OCI-LY3 (cell line): ENCODE measurements around the gene OSMR.

Experiments
- H2AFZ ChIP-seq: fragments of 200-600, 300-600 bp; shearing (Covaris generic); 2 replicates; pipeline ENCODE4 v1.6.0; 2014; ENCODE audit warnings: antibody characterized with exemption, low read depth, low read length
- H3K27ac ChIP-seq: fragments of 200-600, 300-600 bp; sonication (generic); 2 replicates; pipeline ENCODE4 v1.5.1; 2014; ENCODE audit warnings: mild to moderate bottlenecking, low read length, moderate library complexity, mixed read lengths
- H3K27me3 ChIP-seq: fragments of 200-600, 300-600 bp; sonication (generic); 2 replicates; pipeline ENCODE4 v1.6.1; 2014; ENCODE audit warnings: low read depth, low read length, mixed read lengths
- H3K36me3 ChIP-seq: fragments of 200-600, 300-600 bp; sonication (generic); replicated peaks from 2 replicates; pipeline ENCODE3; 2014; ENCODE audit warnings: low read depth, low read length, mixed read lengths
- H3K4me1 ChIP-seq: fragments of 300-600, 200-600 bp; sonication (generic); 2 replicates; pipeline ENCODE4 v1.6.1; 2014; ENCODE audit warnings: low read length, mixed read lengths
- H3K4me2 ChIP-seq: fragments of 200-600, 300-600 bp; sonication (generic); 2 replicates; pipeline ENCODE4 v1.6.1; 2014; ENCODE audit warnings: low read length, mixed read lengths
- H3K4me3 ChIP-seq: fragments of 300-600, 200-600 bp; sonication (generic); 2 replicates; pipeline ENCODE4 v1.5.1; 2014; ENCODE audit warnings: antibody characterized with exemption, mild to moderate bottlenecking, low read length, moderate library complexity
- H3K79me2 ChIP-seq: fragments of 300-600, 200-600 bp; shearing (Covaris generic); 2 replicates; pipeline ENCODE4 v1.6.1; 2014; ENCODE audit warnings: mild to moderate bottlenecking, low read length, mixed read lengths
- H3K9ac ChIP-seq: fragments of 300-600, 200-600 bp; shearing (Covaris generic); 2 replicates; pipeline ENCODE4 v1.6.0; 2014; ENCODE audit warnings: mild to moderate bottlenecking, low read length, moderate library complexity
- H3K9me3 ChIP-seq: fragments of 200-600, 300-600 bp; shearing (Covaris generic); 2 replicates; pipeline ENCODE4 v1.6.1; 2014; ENCODE audit warnings: low read length, mixed read lengths; ENCODE audit not compliant: insufficient read depth
- H4K20me1 ChIP-seq: fragments of 200-600, 300-600 bp; sonication (generic); 2 replicates; pipeline ENCODE4 v1.6.1; 2016; ENCODE audit warnings: low read length, mixed read lengths; ENCODE audit not compliant: insufficient read depth
- CTCF ChIP-seq: fragments of 200-600, 300-600 bp; sonication (generic); IDR thresholded peaks from 2 replicates; pipeline ENCODE4 v1.5.1; 2014; ENCODE audit warnings: antibody characterized with exemption, low read length, low read depth
- EZH2phosphoT487 ChIP-seq: fragments of 200-600 bp; shearing (Covaris generic); IDR thresholded peaks from 2 replicates; pipeline ENCODE4 v1.6.1; 2018; ENCODE audit warnings: antibody characterized with exemption, mixed run types, low read depth

The OSMR gene

GRCh38 chr5:38837416-38837815 is 8.4 kb upstream of the OSMR start:
- TF ChIP-seq EZH2phosphoT487, result no peak
- no peak for TF ChIP-seq CTCF
- Histone ChIP-seq H3K9me3 (no peaks in the 10 kb centered on the region), H2AFZ (no peak overlapping the region), H3K36me3 (no peaks in the 10 kb centered on the region), H3K79me2 (no peaks in the 10 kb centered on the region), H3K4me2 (no peak overlapping the region), H3K9ac (no peak overlapping the region), H3K27ac (no peak overlapping the region), H3K4me1 (no peaks in the 10 kb centered on the region), H3K4me3 (no peak overlapping the region), H3K27me3 (no peaks in the 10 kb centered on the region), H4K20me1 (no peaks in the 10 kb centered on the region)

- Histone ChIP-seq H3K27ac (no peak overlapping the region), H3K27me3 (no peaks in the 10 kb centered on the region), H3K4me1 (no peaks in the 10 kb centered on the region), H3K9ac (no peak overlapping the region), H2AFZ (no peak overlapping the region), H3K4me2 (no peak overlapping the region), H3K79me2 (no peaks in the 10 kb centered on the region), H3K36me3 (no peaks in the 10 kb centered on the region), H4K20me1 (no peaks in the 10 kb centered on the region), H3K9me3 (no peaks in the 10 kb centered on the region), H3K4me3 (no peak overlapping the region)
- TF ChIP-seq CTCF, result no peak
- TF ChIP-seq EZH2phosphoT487, result no peak
Measured at GRCh38 chr5:38837932-38838331, 7.9 kb upstream of the OSMR start.

- no peak overlapping the region for H3K9ac ChIP-seq
- no peaks in the 10 kb centered on the region for H3K4me1 ChIP-seq
- no peak overlapping the region for H2AFZ ChIP-seq
- no peak overlapping the region for H3K27ac ChIP-seq
- no peaks in the 10 kb centered on the region for H3K36me3 ChIP-seq
- TF ChIP-seq EZH2phosphoT487 (no peak), CTCF (no peak)
- no peaks in the 10 kb centered on the region for H3K9me3 ChIP-seq
- H3K4me2 ChIP-seq, result no peak overlapping the region
- H4K20me1 ChIP-seq, result no peaks in the 10 kb centered on the region
- no peaks in the 10 kb centered on the region for H3K27me3 ChIP-seq
- no peaks in the 10 kb centered on the region for H3K79me2 ChIP-seq
- no peak overlapping the region for H3K4me3 ChIP-seq
Measured at GRCh38 chr5:38843665-38844064, 2.1 kb upstream of the OSMR start.

- no peaks in the 10 kb centered on the region for H3K36me3 ChIP-seq
- no peaks in the 10 kb centered on the region for H3K9me3 ChIP-seq
- H3K27me3 ChIP-seq, result no peaks in the 10 kb centered on the region
- H3K4me3 ChIP-seq, result no peak overlapping the region
- H3K9ac ChIP-seq, result no peak overlapping the region
- no peak overlapping the region for H3K4me2 ChIP-seq
- no peaks in the 10 kb centered on the region for H3K4me1 ChIP-seq
- H2AFZ ChIP-seq, result no peak overlapping the region
- TF ChIP-seq EZH2phosphoT487, result no peak
- TF ChIP-seq CTCF, result no peak
- no peaks in the 10 kb centered on the region for H4K20me1 ChIP-seq
- no peaks in the 10 kb centered on the region for H3K79me2 ChIP-seq
- H3K27ac ChIP-seq, result no peak overlapping the region
Measured at GRCh38 chr5:38846379-38847011, 683 bp downstream of the OSMR start.
